ENCODE results near the gene MTARC2. TPM values are rescaled to one million over a fixed set of nuclear protein-coding genes. Genes with fewer than 3 reads are reported as not detected.

MTARC2 gene
- total and polyA plus RNA-seq, 2 of the 13 experiments (the other 11 are each of a cell fraction or from before 2014, with no cell fraction given), result 8.5 to 10.1 TPM

DNA sequence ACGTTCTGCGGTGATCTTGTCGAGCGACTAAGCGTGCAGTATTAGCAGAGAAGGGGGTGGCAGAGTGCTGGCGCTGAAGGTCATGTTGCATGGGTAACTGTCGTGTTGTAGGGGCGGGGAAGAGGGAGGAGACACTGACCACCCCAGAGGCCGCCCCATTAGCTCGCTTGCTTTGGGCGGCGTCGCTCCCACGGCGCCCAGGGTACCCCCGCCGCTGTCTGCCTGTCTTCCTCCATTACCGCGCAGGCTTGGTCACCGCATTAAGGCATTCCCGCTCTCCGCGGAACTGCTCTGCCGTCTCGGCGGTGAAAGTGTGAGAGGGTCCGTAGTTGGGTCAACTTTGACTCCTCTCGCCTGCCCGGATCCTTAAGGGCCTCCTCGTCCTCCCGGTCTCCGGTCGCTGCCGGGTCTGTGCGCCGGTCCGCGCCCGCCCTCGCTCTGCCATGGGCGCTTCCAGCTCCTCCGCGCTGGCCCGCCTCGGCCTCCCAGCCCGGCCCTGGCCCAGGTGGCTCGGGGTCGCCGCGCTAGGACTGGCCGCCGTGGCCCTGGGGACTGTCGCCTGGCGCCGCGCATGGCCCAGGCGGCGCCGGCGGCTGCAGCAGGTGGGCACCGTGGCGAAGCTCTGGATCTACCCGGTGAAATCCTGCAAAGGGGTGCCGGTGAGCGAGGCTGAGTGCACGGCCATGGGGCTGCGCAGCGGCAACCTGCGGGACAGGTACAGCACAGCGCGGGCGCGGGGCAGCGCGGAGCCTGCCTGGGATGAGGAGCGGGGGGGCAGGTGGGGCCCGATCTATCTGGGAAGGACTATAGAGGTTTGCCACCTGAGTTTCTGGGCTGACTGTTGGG is at the start of gene MTARC2 (continued):
- TF ChIP-seq ZNF616 (CRISPR knock-in tag; IDR thresholded peaks at IDR 0.05; ENCODE audit: low read depth) (peak; percentile 77; the same call in 1 of the 2 replicates), PPARG (CRISPR knock-in tag; conservative IDR thresholded peaks at IDR 0.05) (no peak), JUNB (CRISPR knock-in tag; IDR thresholded peaks at IDR 0.05; ENCODE audit: borderline replicate concordance) (0 out of 2 replicates have a peak, but pooled peaks have one; percentile 16), RCOR2 (CRISPR knock-in tag; IDR thresholded peaks at IDR 0.05) (no peak), POLR2G (IDR thresholded peaks at IDR 0.05; ENCODE audit: low read depth, low read length) (peak; percentile 80), CCDC6 (CRISPR knock-in tag; IDR thresholded peaks at IDR 0.05) (peak; percentile 28; the same call in 1 of the 2 replicates), SMC3 (IDR thresholded peaks at IDR 0.05; ENCODE audit: low read length) (no peak), WIZ (CRISPR knock-in tag; IDR thresholded peaks at IDR 0.05) (peak; percentile 75; the same call in 1 of the 2 replicates), NKX3-1 (CRISPR knock-in tag; IDR thresholded peaks at IDR 0.05) (no peak)
- TF ChIP-seq, protein P1, sequence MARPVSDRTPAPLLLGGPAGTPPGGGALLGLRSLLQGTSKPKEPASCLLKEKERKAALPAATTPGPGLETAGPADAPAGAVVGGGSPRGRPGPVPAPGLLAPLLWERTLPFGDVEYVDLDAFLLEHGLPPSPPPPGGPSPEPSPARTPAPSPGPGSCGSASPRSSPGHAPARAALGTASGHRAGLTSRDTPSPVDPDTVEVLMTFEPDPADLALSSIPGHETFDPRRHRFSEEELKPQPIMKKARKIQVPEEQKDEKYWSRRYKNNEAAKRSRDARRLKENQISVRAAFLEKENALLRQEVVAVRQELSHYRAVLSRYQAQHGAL (CRISPR knock-in tag; IDR thresholded peaks at IDR 0.05; ENCODE audit: not compliant biosample characterization), result no peak
- TF ChIP-seq, protein P2, sequence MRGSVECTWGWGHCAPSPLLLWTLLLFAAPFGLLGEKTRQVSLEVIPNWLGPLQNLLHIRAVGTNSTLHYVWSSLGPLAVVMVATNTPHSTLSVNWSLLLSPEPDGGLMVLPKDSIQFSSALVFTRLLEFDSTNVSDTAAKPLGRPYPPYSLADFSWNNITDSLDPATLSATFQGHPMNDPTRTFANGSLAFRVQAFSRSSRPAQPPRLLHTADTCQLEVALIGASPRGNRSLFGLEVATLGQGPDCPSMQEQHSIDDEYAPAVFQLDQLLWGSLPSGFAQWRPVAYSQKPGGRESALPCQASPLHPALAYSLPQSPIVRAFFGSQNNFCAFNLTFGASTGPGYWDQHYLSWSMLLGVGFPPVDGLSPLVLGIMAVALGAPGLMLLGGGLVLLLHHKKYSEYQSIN (CRISPR knock-in tag; IDR thresholded peaks at IDR 0.05; ENCODE audit: borderline replicate concordance), result no peak
- TF ChIP-seq, protein P3, sequence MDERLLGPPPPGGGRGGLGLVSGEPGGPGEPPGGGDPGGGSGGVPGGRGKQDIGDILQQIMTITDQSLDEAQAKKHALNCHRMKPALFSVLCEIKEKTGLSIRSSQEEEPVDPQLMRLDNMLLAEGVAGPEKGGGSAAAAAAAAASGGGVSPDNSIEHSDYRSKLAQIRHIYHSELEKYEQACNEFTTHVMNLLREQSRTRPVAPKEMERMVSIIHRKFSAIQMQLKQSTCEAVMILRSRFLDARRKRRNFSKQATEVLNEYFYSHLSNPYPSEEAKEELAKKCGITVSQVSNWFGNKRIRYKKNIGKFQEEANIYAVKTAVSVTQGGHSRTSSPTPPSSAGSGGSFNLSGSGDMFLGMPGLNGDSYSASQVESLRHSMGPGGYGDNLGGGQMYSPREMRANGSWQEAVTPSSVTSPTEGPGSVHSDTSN (CRISPR knock-in tag; IDR thresholded peaks at IDR 0.05), result no peak

All from HepG2 (cell line).